Loucy (cell line): ENCODE results near the gene C1QTNF8.

Source experiments
- EZH2phosphoT487 ChIP-seq: fragments of 200-600 bp; IDR thresholded peaks from 2 replicates; pipeline ENCODE4 v1.6.1; 2018; ENCODE audit warnings: antibody characterized with exemption, mild to moderate bottlenecking, moderate library complexity, borderline replicate concordance
- TF ChIP-seq, protein P1 (sequence below): fragments of 200-600 bp; sonication (generic); conservative IDR thresholded peaks from 2 replicates; pipeline ENCODE4 v1.5.1; 2014; ENCODE audit warnings: mild to moderate bottlenecking, antibody characterized with exemption, low read length

DNA sequence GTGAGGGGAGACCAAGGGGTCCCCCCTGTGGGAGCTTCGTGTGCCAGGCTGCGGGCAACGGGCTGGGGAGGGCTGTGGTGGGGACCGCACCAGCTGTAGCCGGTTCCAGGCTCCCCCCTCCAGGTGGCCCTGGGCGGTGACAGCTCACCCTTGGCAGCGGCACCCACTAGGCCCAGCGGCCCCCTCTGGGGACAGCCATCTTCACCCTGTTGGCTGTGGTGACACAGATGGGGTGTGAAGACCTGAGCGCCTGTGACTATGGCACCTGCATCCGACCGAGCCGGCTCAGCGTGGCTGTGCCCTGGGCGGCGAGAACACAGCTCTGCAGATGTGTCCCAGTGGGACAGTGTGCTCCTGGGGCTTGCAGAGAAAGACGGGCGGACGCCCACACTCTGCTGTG is 1.1 kb upstream of the C1QTNF8 start:
- TF ChIP-seq, protein P1, sequence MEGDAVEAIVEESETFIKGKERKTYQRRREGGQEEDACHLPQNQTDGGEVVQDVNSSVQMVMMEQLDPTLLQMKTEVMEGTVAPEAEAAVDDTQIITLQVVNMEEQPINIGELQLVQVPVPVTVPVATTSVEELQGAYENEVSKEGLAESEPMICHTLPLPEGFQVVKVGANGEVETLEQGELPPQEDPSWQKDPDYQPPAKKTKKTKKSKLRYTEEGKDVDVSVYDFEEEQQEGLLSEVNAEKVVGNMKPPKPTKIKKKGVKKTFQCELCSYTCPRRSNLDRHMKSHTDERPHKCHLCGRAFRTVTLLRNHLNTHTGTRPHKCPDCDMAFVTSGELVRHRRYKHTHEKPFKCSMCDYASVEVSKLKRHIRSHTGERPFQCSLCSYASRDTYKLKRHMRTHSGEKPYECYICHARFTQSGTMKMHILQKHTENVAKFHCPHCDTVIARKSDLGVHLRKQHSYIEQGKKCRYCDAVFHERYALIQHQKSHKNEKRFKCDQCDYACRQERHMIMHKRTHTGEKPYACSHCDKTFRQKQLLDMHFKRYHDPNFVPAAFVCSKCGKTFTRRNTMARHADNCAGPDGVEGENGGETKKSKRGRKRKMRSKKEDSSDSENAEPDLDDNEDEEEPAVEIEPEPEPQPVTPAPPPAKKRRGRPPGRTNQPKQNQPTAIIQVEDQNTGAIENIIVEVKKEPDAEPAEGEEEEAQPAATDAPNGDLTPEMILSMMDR: no peak
- TF ChIP-seq EZH2phosphoT487: no peak
